GM15510 (cell line): ENCODE results near the gene ELMO2.

Experiments used
- POLR2A ChIP-seq: IDR thresholded peaks from 3 replicates; pipeline ENCODE4 v1.6.1; 2011; ENCODE audit warnings: borderline replicate concordance; ENCODE audit not compliant: insufficient read length; ENCODE audit errors: extremely low read depth

Gene ELMO2

GRCh38 chr20:46416421-46416820 is 10.0 kb upstream of the ELMO2 start:
- no peak for TF ChIP-seq POLR2A

DNA sequence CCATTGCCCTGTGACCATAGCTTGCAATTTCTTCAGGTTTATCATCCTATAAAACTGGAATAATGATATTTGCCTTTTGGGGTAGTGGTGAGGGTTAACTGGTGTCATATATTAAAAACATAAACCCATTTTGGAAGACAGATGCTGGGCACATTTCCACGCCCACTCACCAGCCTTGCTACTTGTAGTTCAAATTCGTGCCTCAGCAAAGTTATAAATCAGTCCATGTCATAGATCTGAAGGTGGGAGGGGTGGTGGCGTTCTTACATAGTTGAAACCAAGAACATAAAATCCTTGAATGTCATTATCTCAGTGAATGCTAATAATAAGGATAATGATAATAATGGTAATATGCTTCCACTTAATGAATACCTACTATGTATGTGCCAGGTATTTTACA is 9.4 kb upstream of the ELMO2 start:
- TF ChIP-seq POLR2A = no peak

DNA sequence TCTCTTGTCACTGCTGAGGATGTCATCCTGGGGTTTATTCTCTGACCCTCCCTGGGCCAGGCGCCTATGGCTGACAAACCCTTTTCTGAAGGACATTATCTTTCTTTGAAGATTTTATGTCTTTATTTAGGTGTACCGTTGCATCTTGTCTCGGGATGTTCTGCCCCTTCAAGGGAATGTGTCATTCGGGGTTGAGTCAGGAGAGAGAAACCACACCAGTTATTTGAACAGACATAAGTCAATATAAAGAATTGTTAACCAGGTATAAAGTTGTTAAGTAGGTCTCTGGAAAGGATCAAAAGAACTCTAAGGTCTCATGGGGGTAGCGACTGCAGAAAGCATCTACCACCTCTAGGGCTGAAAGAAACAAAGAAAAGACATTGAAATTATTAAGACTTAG is 8.2 kb upstream of the ELMO2 start:
- no peak for TF ChIP-seq POLR2A

- TF ChIP-seq POLR2A = no peak
These were observed 5.2 kb upstream of the ELMO2 start for GRCh38 chr20:46411637-46412036.

GRCh38 chr20:46408281-46408731 is 1.9 kb upstream of the ELMO2 start:
- TF ChIP-seq POLR2A = no peak

GRCh38 chr20:46407671-46407996 is 1.2 kb upstream of the ELMO2 start:
- no peak for TF ChIP-seq POLR2A

DNA sequence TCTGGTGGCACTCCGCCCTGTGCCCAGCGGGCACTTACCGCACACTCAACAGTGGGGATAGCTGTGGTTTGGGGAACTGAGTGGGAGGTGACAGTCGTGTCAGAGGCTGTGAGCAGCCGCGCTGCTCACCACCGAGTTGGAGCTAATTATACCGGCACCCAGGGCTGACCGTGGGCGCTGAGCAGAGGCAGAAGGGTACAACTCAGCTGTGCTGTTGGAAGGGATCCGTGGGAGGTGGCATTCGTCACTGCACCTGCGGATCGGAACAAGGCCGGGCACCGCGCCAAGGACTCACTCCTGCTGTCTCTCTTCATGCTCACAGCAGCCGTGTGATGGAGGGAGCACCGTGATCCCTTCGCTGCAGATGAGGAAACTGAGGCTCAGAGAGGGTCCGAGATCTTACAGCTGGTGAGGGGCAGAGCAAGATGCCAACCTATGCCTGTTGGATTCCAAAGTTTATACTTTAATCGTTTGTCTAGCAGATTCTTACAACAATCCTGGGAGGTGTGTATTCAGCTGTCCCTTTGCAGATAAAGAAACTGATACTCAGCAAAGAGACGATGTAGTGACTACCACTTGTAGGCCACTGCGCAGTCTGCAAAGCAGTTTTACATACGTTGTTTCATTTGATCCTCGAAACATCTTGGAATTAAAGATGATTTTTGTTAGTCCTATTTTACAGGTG is 713 bp upstream of the ELMO2 start:
- no peak for TF ChIP-seq POLR2A

GRCh38 chr20:46402331-46402811 is 4.0 kb downstream of the ELMO2 start:
- TF ChIP-seq POLR2A = no peak

DNA sequence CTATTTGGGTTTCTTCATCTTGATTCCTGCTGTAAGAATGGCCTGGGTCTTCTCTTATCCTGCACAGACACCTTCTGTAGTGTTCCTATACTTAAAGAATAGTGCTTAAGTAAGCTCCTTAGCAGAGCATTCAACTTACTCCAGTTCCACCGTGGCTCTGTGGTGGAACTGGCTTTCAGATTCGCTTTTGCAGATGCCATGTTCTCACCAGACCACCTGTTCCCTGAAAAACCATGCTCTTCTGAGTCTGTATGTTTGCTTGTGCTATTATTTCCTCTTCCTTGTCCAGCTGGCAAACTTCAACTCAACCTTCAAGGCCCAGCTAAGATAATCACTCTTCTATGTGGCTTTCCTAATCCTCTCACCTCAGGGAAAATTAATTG is 4.9 kb downstream of the ELMO2 start:
- no peak for TF ChIP-seq POLR2A

- TF ChIP-seq POLR2A = no peak
These were observed 5.5 kb downstream of the ELMO2 start for GRCh38 chr20:46400828-46401477.

DNA sequence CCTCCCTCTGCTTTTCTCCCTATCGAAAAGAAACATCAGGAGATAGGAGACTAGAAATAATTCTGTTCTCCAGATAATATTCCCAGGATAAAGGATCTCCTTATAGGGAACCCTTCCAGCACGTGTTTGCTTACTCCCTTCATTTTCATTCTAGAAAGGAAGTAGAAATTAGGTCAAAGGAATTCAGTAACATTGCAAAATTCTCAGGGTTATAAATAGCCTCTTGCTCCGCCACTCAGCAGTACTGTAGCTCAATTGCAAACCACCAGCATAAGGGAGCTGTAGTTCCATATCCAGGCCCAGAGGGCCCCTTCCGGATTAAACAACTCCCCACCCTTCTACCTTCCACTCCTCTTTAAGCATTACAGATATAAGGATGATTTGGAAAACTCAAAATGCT is 6.2 kb downstream of the ELMO2 start:
- TF ChIP-seq POLR2A = no peak

DNA sequence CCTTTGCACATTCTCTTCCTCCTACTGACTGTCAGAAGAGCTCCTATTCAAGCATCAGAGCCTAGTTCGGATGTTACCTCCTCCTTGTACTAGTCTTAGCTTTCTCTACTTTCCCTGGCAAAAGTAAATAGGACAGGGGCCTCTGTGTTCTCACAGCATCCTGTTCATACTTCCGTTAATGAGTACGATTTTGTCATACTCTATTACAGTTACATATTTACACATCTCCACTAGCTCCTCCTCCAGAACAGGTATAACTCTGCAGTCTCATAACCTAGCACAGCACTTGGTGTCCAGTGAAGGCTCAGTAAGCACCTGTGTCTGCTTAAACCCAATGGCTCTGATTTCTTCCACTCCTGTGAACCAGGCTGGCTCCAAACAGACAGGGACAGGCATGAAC is 7.0 kb downstream of the ELMO2 start:
- no peak for TF ChIP-seq POLR2A

DNA sequence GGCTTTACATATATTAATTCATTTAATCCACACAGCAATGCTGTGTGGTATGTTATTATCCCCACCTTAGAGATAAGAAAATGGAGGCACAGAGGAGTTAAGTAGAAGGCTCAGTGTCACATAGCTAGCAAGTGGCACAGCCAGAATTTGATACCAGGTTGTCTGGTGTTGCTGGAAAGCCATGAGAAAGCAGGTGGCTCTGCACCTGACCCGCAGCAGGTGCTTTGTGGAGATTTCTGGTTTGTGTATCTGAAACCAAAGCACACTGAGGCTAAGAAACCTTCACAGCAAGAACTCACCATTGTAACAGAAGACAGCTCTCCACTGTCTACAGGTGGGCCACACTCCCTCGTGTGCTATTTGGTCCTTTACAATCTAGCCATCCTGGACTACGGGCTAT is 7.5 kb downstream of the ELMO2 start:
- no peak for TF ChIP-seq POLR2A

- TF ChIP-seq POLR2A = no peak
These were observed 10.2 kb downstream of the ELMO2 start for GRCh38 chr20:46396052-46396740.

DNA sequence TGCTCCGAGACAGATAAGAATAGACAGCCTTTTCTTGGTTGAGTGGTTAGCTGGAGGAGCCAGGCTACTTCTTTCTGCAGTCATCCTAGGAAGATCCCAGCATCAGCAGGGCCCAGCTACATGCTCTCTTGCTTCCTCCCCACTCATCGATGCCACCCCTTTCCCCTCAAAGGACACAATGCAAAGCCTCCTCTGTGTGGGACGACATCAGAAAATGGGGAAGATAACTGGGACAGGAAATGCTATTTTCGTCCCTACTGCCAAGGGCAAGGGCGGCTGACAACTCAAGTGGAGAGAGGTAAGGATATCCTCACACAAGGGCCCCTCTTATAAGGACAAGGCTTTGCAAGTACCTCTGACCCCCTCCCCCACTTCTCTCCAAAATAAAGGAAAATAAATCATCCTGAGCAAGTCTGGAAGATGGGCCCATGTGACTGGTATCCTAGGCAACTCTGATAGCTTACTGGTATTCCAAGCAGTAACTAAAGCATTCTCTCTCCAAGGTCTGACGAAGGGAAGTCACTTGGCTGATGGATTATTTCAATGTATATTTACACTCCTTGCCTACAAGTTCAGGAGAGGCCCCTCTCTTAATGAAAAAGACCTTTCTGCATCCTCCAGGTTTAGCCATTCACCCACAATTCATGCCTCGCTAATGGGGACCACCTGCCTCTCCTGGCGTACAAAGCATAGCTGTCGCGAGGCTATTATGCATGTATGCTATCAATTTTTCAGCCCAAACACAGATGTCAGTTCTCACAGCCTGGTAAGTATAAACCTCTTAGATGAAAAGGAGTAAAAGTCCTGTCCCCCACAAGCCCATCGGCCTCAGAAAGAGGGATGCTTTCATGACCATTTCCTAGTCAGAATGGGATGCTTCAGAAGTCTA is 11.3 kb downstream of the ELMO2 start:
- no peak for TF ChIP-seq POLR2A
